ENCODE measurements around the gene ITK. TPM values are rescaled to one million over a fixed set of nuclear protein-coding genes. Genes with fewer than 3 reads are reported as not detected.

The ITK gene
- 0.07 TPM in 1 of 2 replicates, not detected in the other for total RNA-seq
- polyA plus RNA-seq: not detected in 2 replicates

DNA sequence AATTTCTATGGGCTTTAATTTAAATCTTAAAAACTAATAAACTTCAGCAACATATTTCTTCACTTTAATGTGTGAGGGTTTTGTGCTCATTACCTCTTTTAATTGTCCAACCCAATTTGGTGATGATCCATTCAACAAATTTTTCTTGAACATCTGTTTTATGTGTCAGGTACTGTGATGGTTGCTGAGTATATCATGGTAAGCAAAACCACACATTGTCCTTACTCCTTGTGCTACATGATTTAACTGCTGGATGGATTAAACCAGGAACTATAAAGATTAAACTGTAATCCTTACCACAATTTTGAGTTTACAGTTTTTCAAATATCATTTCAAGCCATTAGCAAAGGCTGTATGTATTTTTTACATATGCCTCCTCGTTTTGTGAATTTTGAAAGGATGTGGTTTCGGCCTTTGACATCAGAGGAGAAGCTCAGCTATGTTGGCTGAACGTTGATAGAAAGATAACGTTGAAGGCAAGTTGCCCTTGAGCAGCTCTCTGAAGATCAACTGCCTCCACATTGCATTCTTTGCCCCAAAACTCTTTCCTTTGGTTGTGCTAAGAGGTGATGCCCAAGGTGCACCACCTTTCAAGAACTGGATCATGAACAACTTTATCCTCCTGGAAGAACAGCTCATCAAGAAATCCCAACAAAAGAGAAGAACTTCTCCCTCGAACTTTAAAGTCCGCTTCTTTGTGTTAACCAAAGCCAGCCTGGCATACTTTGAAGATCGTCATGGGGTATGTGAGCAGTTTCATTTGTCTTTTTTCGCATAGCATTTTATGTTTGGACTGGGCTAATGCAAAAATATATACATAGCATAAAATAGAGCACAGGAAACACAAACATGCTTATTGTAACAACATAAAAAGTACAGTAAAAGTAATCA, at the start of gene ITK:
ITK (plus strand) TSS at position 467 of the 891 bp plus-strand sequence; CDS start at position 605, 138 bp downstream.
- Histone ChIP-seq H3K4me3 (no peak within 1 kb of the TSS), H3K9me3 (ENCODE audit: low read depth) (no peaks in the 10 kb centered on the region), H3K36me3 (no peaks in the 10 kb centered on the region), H3K27me3 (no peaks in the 10 kb centered on the region), H3K4me1 (ENCODE audit: low read depth) (no peaks in the 10 kb centered on the region), H3K27ac (no peak within 1 kb of the TSS)
- no peak for TF ChIP-seq CTCF (IDR thresholded peaks at IDR 0.05; ENCODE audit: low read depth, low read length)
- DNase-seq (ENCODE audit: low read depth in 1 of 2, low spot score in 1 of 2): no peak

DNA sequence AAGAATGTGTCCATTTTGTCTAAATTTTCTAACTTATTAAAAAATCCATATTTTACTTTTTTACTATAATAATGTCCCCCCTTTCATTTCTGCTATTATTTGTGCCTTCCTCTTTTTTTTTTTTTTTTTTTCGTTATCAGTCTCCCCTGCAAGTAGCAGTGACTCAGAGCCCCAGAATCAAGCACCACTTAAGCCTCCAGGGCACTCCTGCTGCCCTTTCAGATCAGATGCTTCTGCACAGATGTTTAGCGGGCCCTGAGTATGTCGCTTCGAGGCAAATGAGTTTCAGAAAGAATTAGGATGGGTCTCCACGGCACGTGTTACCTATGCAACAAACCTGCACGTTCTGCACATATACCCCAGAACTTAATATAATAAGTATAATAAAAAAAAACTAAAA, 49.7 kb upstream of the ITK start:
- H3K9me3 ChIP-seq (ENCODE audit: low read depth): no peaks in the 10 kb centered on the region
- TF ChIP-seq CTCF (IDR thresholded peaks at IDR 0.05; ENCODE audit: low read depth, low read length): no peak
- peaks cover 11% of the 10 kb centered on the region for H3K4me1 ChIP-seq (ENCODE audit: low read depth)
- H3K27me3 ChIP-seq: no peaks in the 10 kb centered on the region
- no peaks in the 10 kb centered on the region for H3K36me3 ChIP-seq
- no peak overlapping the region for H3K27ac ChIP-seq
- DNase-seq (ENCODE audit: low read depth in 1 of 2, low spot score in 1 of 2): peak in 1 of 2 donors; percentile 62
- no peak overlapping the region for H3K4me3 ChIP-seq

- H3K27me3 ChIP-seq: no peaks in the 10 kb centered on the region
- H3K36me3 ChIP-seq: no peaks in the 10 kb centered on the region
- H3K9me3 ChIP-seq (ENCODE audit: low read depth): no peaks in the 10 kb centered on the region
- peaks cover 11% of the 10 kb centered on the region for H3K4me1 ChIP-seq (ENCODE audit: low read depth)
- no peak for DNase-seq (ENCODE audit: low read depth in 1 of 2, low spot score in 1 of 2)
- no peak for TF ChIP-seq CTCF (IDR thresholded peaks at IDR 0.05; ENCODE audit: low read depth, low read length)
- H3K27ac ChIP-seq: no peak overlapping the region
- no peak overlapping the region for H3K4me3 ChIP-seq
These were observed 48.4 kb upstream of the ITK start for GRCh38 chr5:157132281-157132612.

DNA sequence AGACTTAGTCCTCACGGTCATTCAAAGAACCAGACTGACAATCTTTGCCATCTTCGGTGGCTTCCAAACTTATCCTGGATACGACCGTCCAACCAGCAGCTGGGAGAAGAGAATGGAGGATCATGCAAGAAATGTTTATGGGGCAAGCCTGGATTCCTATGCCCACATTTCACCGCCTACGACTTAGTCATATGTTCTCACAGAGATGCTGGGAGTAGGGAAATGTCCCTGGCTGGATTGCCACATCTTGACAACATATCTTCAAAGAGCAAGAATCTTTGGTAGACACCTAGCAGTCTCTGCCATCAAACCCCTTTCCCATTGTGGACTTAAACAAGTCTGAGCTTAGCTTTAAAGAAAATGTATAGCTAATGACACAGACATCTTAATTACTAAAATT, 42.9 kb upstream of the ITK start:
- Histone ChIP-seq H3K9me3 (ENCODE audit: low read depth) (no peaks in the 10 kb centered on the region), H3K27ac (no peak overlapping the region), H3K36me3 (peaks cover 9% of the 10 kb centered on the region), H3K27me3 (no peaks in the 10 kb centered on the region), H3K4me1 (ENCODE audit: low read depth) (no peaks in the 10 kb centered on the region), H3K4me3 (no peak overlapping the region)
- DNase-seq (ENCODE audit: low read depth in 1 of 2, low spot score in 1 of 2): peak in 1 of 2 donors; percentile 6
- TF ChIP-seq CTCF (IDR thresholded peaks at IDR 0.05; ENCODE audit: low read depth, low read length): no peak

GRCh38 chr5:157142317-157143126, 38.1 kb upstream of the ITK start, which contains the start of gene MED7:
Gene MED7 (minus strand): TSS chr5:157142865. CDS start chr5:157139431, 3,434 bp downstream.
- H3K9me3 ChIP-seq (ENCODE audit: low read depth): no peaks in the 10 kb centered on the region
- H3K36me3 ChIP-seq: peaks cover 9% of the 10 kb centered on the region
- no peak for TF ChIP-seq CTCF (IDR thresholded peaks at IDR 0.05; ENCODE audit: low read depth, low read length)
- peak within 1 kb of the TSS; percentile 78 for H3K4me3 ChIP-seq
- DNase-seq (ENCODE audit: low read depth in 1 of 2, low spot score in 1 of 2): peak; percentile 97 to 99
- H3K27ac ChIP-seq: peak within 1 kb of the TSS; percentile 25
- no peaks in the 10 kb centered on the region for H3K27me3 ChIP-seq
- no peaks in the 10 kb centered on the region for H3K4me1 ChIP-seq (ENCODE audit: low read depth)
